HL-60 (cell line): ENCODE data around the gene ANKRD36.
"Not testable (repeated sequence)": the region's sequence is repeated elsewhere in the genome, so short reads cannot be mapped to it uniquely, and the experiment has no call there.

Experiments used
- DNase-seq, 2 experiments: peaks; one replicate each; pipeline ENCODE4 v3.0.0-alpha.2; 2010 to 2020; ENCODE audit warnings: low read depth in 1 of 2, low spot score in 1 of 2
- H3K27ac ChIP-seq: fragments of 250-450 bp; sonication (Bioruptor Pico); replicated peaks from 2 replicates; pipeline ENCODE4 v1.5.1; 2020; ENCODE audit warnings: mild to moderate bottlenecking, moderate library complexity
- H3K27me3 ChIP-seq: fragments of 250-450 bp; sonication (Bioruptor Pico); 2 replicates; pipeline ENCODE4 v1.5.1; 2021; ENCODE audit warnings: mild to moderate bottlenecking, moderate library complexity; ENCODE audit not compliant: insufficient read depth, poor library complexity, severe bottlenecking
- H3K4me3 ChIP-seq: replicated peaks from 2 replicates; pipeline ENCODE4 v1.5.1; 2011; ENCODE audit warnings: mild to moderate bottlenecking, control low read depth, low read length; ENCODE audit not compliant: insufficient read depth
- CTCF ChIP-seq: IDR thresholded peaks from one replicate; pipeline ENCODE4 v1.5.1; 2011; ENCODE audit warnings: low read length, control low read depth, inconsistent platforms; ENCODE audit not compliant: insufficient read depth
- GABPA ChIP-seq: IDR thresholded peaks from 2 replicates; pipeline ENCODE4 v1.6.1; 2012; ENCODE audit warnings: low read depth
- POLR2AphosphoS5 ChIP-seq: IDR thresholded peaks from 2 replicates; pipeline ENCODE4 v1.6.1; 2012; ENCODE audit warnings: low read depth
- SPI1 ChIP-seq: IDR thresholded peaks from 2 replicates; pipeline ENCODE4 v1.6.1; 2012; ENCODE audit warnings: low read depth, mild to moderate bottlenecking, borderline replicate concordance
- TF ChIP-seq, protein P1 (sequence below): IDR thresholded peaks from 2 replicates; pipeline ENCODE4 v1.6.1; 2012; ENCODE audit warnings: low read depth; ENCODE audit not compliant: insufficient replicate concordance

Gene ANKRD36

GRCh38 chr2:97197251-97197650 is 84.3 kb downstream of the ANKRD36 start:
- not testable (repeated sequence) for H3K27me3 ChIP-seq, H3K4me3 ChIP-seq, DNase-seq, H3K27ac ChIP-seq
- peak; percentile 46; the same call in 1 of the 2 replicates for TF ChIP-seq SPI1

DNA sequence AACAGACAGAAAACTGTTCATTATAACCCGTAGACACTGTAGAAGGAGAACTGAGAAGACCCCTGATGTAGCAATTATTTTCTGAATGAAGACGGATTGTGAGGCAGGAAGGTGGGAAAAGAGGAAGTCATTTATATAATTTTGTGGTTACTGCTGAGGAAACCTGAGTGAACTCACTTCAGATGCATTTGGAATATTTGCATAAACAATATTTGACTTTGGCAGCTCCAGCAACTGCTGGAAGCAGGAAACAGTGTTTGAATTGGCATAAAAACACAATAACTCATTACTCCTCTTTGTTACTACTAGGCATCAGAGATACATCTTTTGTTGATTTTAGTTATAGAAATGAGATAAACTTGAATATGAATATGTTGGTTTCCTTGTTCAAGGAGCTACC is 87.9 kb downstream of the ANKRD36 start:
- not testable (repeated sequence) for H3K4me3 ChIP-seq, H3K27me3 ChIP-seq, H3K27ac ChIP-seq
- TF ChIP-seq SPI1 = peak; percentile 93
- DNase-seq = peak in 1 of 2 experiments; percentile 24

- not testable (repeated sequence) for H3K27me3 ChIP-seq, H3K4me3 ChIP-seq, H3K27ac ChIP-seq
- peak; percentile 82 for TF ChIP-seq SPI1
- DNase-seq = peak in 1 of 2 experiments; percentile 43
Measured at GRCh38 chr2:97202643-97203250, 89.8 kb downstream of the ANKRD36 start.

GRCh38 chr2:97210325-97210724 is 97.4 kb downstream of the ANKRD36 start:
- H3K27me3 ChIP-seq = no peaks in the 10 kb centered on the region
- no peak overlapping the region for H3K4me3 ChIP-seq
- DNase-seq = no peak
- TF ChIP-seq GABPA (no peak), CTCF (no peak), POLR2AphosphoS5 (no peak), SPI1 (no peak)
- TF ChIP-seq, protein P1, sequence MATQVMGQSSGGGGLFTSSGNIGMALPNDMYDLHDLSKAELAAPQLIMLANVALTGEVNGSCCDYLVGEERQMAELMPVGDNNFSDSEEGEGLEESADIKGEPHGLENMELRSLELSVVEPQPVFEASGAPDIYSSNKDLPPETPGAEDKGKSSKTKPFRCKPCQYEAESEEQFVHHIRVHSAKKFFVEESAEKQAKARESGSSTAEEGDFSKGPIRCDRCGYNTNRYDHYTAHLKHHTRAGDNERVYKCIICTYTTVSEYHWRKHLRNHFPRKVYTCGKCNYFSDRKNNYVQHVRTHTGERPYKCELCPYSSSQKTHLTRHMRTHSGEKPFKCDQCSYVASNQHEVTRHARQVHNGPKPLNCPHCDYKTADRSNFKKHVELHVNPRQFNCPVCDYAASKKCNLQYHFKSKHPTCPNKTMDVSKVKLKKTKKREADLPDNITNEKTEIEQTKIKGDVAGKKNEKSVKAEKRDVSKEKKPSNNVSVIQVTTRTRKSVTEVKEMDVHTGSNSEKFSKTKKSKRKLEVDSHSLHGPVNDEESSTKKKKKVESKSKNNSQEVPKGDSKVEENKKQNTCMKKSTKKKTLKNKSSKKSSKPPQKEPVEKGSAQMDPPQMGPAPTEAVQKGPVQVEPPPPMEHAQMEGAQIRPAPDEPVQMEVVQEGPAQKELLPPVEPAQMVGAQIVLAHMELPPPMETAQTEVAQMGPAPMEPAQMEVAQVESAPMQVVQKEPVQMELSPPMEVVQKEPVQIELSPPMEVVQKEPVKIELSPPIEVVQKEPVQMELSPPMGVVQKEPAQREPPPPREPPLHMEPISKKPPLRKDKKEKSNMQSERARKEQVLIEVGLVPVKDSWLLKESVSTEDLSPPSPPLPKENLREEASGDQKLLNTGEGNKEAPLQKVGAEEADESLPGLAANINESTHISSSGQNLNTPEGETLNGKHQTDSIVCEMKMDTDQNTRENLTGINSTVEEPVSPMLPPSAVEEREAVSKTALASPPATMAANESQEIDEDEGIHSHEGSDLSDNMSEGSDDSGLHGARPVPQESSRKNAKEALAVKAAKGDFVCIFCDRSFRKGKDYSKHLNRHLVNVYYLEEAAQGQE = no peak
- no peak overlapping the region for H3K27ac ChIP-seq

GRCh38 chr2:97215025-97215424 is 102.1 kb downstream of the ANKRD36 start:
- H3K27ac ChIP-seq, H3K4me3 ChIP-seq, DNase-seq, H3K27me3 ChIP-seq: not testable (repeated sequence)

DNA sequence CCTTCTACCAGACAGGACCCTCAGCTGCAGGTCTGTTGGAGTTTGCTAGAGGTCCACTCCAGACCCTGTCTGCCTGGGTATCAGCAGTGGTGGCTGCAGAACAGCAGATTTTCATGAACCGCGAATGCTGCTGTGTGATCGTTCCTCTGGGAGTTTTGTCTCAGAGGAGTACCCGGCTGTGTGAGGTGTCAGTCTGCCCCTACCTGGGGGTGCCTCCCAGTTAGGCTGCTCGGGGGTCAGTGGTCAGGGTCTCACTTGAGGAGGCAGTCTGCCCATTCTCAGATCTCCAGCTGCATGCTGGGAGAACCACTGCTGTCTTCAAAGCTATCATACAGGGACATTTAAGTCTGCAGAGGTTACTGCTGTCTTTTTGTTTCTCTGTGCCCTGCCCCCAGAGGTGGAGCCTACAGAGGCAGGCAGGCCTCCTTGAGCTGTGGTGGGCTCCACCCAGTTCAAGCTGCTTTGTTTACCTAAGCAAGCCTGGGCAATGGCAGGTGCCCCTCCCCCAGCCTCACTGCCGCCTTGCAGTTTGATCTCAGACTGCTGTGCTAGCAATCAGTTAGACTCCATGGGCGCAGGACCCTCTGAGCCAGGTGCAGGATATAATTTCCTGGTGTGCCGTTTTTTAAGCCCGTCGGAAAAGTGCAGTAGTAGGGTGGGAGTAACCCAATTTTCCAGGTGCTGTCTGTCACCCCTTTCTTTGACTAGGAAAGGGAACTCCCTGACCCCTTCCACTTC is 118.1 kb downstream of the ANKRD36 start:
- not testable (repeated sequence) for H3K27ac ChIP-seq, DNase-seq, H3K4me3 ChIP-seq, H3K27me3 ChIP-seq

DNA sequence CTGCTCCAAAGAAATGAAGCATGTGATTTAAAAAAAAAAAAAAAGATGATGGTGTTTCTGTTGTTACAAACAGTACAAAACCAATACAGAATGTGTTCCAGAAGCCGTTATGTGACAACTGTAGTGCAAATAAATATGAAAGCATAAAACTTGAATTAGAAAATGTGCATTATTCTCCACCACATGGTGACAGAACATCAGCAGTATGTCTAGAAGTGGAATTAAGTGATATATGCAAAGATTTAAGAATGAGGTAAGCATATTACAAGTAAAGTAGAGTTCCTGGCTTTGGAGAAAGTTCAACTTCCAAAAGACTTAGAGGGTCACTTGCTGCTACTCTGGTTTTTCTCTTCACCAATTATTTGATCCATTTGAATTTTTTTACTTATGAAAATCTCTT is 120.0 kb downstream of the ANKRD36 start:
- DNase-seq, H3K4me3 ChIP-seq, H3K27ac ChIP-seq, H3K27me3 ChIP-seq: not testable (repeated sequence)

DNA sequence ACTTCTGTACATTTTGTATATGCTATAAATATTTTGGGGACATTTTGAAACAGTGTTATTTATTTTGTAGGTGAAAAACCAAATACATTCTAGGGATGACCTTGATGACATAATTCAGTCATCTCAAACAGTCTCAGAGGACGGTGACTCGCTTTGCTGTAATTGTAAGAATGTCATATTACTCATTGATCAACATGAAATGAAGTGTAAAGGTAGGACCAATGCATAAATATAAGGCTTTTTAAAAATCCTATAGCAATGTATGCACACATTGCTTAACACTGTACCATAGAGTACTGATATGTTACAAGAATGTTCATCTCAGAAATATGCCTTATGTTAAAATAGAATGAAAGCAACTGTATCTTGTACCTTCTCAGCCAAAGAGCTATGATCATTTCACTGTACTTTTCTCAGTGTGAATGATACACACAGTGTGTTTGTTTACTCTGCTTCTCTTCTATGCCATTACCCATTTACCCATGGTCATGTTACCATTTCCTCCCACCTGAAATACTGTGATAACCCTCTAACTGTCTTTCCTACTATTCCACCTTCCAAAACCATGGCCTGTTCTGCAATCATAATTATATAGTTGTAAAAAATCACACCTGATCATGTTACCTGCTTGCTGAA is 120.8 kb downstream of the ANKRD36 start:
- DNase-seq, H3K4me3 ChIP-seq, H3K27me3 ChIP-seq, H3K27ac ChIP-seq: not testable (repeated sequence)

GRCh38 chr2:97261192-97261591 is 148.2 kb downstream of the ANKRD36 start:
- not testable (repeated sequence) for H3K4me3 ChIP-seq, H3K27me3 ChIP-seq, DNase-seq, H3K27ac ChIP-seq

DNA sequence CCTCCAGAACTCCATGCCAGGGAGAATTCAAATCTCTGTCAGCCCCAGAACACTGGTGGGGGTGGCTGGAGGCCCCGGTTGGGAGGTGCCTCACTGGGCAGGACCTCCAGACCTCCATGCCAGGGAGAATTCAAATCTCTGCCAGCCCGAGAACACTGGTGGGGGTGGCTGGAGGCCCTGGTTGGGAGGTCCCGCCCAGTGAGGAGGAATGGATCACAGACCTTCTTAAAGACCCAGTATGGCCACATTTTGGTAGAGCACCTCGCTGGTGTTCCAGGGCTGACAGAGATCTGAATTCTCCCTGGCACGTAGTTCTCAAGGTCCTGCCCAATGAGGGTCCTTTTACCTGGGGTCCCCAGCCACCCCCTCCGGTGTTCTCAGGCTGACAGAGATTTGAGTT is 153.5 kb downstream of the ANKRD36 start:
- DNase-seq, H3K27me3 ChIP-seq, H3K4me3 ChIP-seq, H3K27ac ChIP-seq: not testable (repeated sequence)
